Heart right ventricle (tissue), 16 donors: Measurements from ENCODE around the gene PPFIA3. TPM values are rescaled to one million over a fixed set of nuclear protein-coding genes. Genes with fewer than 3 reads are reported as not detected.

Source experiments
- ATAC-seq, 8 donors: fragments of 200-7000 bp; cut with Tn5 transposase; one replicate each; pipeline ENCODE4 v1.9.1; 2020; ENCODE audit warnings: mild to moderate bottlenecking in 8 of 8, moderate library complexity in 8 of 8, moderate number of reproducible peaks in 1 of 8
- DNase-seq, 2 donors: peaks; one replicate each; pipeline ENCODE4 v3.0.0-alpha.2; 2020
- H3K27ac ChIP-seq, 10 donors: fragments of 200-600 bp; sonication (generic) in 2 of 10; one replicate each; pipeline versions ENCODE4 v1.5.0 to v1.8.0; 2020 to 2022; ENCODE audit warnings: mild to moderate bottlenecking in 3 of 10
- H3K27me3 ChIP-seq, 7 donors: fragments of 200-600 bp; one replicate each; pipeline ENCODE4 v1.8.0; 2021 to 2022; ENCODE audit warnings: mild to moderate bottlenecking in 2 of 7
- H3K36me3 ChIP-seq, 9 donors: fragments of 200-600 bp; sonication (generic) in 1 of 9; one replicate each; pipeline versions ENCODE4 v1.5.0 to v1.8.0; 2020 to 2022; ENCODE audit warnings: mild to moderate bottlenecking in 2 of 9
- H3K4me1 ChIP-seq, 9 donors: fragments of 200-600 bp; sonication (generic) in 1 of 9; one replicate each; pipeline versions ENCODE4 v1.5.0 to v1.8.0; 2020 to 2022; ENCODE audit warnings: mild to moderate bottlenecking in 4 of 9
- H3K4me3 ChIP-seq, 10 donors: fragments of 200-600 bp; sonication (generic) in 2 of 10; one replicate each; pipeline versions ENCODE4 v1.5.0 to v1.8.0; 2020 to 2022; ENCODE audit warnings: mild to moderate bottlenecking in 7 of 10, moderate library complexity in 2 of 10
- H3K9me3 ChIP-seq, 11 donors: fragments of 200-600 bp in 10 of 11; sonication (generic) in 2 of 11; one replicate each; pipeline versions ENCODE4 v1.5.0 to v1.8.0; 2013 to 2022; ENCODE audit warnings: mild to moderate bottlenecking in 2 of 11, control low read depth in 1 of 11, moderate library complexity in 1 of 11
- WGBS, 2 donors: extraction: QIAGEN DNeasy Blood & Tissue Kit; methylation state at CpG; one replicate each; pipeline ENCODE4 v1.1.7; 2013; ENCODE audit warnings: inconsistent platforms in 1 of 2; 5-methylcytosine and 5-hydroxymethylcytosine counted together
- intact Hi-C, 10 donors: fragments of 100-400 bp; cut with DNase I; formaldehyde crosslinking; loops; one replicate each; pipeline versions ENCODE4 v1.11.1 to v1.14.2; 2022
- polyA plus RNA-seq, 2 donors: library from polyadenylated mRNA; stranded (reverse); fragments of 200-250 nt; gene quantifications; one replicate each; pipeline ENCODE4 v1.2.3, GENCODE V29; 2013
- total RNA-seq, 10 donors: library from RNA; stranded (reverse); fragmentation: NEBNext Ultra II Directional in 3 of 10; extraction: Animal tissue kit (Norgen Biotek cat#: 25700) in 3 of 10; gene quantifications; one replicate each; pipeline versions ENCODE4 v1.2.1 to v1.2.4, GENCODE V29; 2021 to 2023
- TF ChIP-seq, protein P1 (sequence below), 9 donors: fragments of 200-600 bp; sonication (generic) in 2 of 9; IDR thresholded peaks; one replicate each; pipeline versions ENCODE4 v1.5.0 to v1.8.0; 2021 to 2022; ENCODE audit warnings: antibody characterized with exemption in 9 of 9, mild to moderate bottlenecking in 5 of 9, moderate library complexity in 1 of 9
- donor health status: Arrhythmogenic right ventricular cardiomyopathy.
- donor health status: ischemic (EF 13 %, LVEDD 7.1; RV severe dilation, severe dysfunction).
- donor health status: healthy with polysubstance abuse.
- donor health status: DM: no; HTN: yes; CAD: no.
- donor health status: DM: no; HTN: no; CAD: no.
- donor health status: ischemic (EF 25% LVEDD 6.9; RV normal size, moderate dysfunction).
- donor health status: ischemic (EF 25% LVEDD 5.7; RV mildly dilated, moderate dysfunction).
- donor health status: healthy.
- donor health status: DM: yes; HTN: yes; CAD: no.
- donor health status: Ischemic cardiomyopathy.
- donor health status: ischemic (EF 35%, LVEDD 5.7; RV mildly dilated, moderate dysfunction).
- donor health status: nonischemic (EF 11% LVEDD 7.7; RV severe dilation, severe dysfunction).
- donor health status: DM: yes; HTN: yes; CAD: no.
- donor health status: PGD.
- donor health status: ischemic (EF 29% LVEDD 5.4; RV normal size, mild dysfunction).
- donor health status: nonischemic (EF 23%, LVEDD 6.1; RV moderate dilation, normal function).

PPFIA3 gene
- total and polyA plus RNA-seq, 12 donors = 3.6 to 16.7 (median 6.3) TPM

DNA sequence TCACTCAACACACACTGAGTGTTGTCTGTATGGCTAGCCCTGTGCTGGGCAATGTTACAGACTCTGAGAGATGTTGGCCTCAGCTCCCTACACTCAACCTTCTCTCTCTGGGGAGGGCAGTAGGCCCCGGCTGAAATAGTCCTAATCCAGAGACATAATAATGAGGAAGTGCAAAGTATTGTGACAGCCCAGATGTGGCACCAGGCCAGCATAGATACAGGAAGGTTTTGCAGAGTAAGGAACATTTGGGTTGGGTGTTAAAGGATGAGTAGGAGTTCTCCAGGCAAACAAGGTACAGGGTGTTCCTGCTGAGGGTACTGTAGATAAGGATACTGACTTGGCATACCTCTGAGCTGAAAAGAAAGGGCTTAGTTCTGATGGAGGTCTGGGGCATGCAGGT is 2.8 kb upstream of the PPFIA3 start:
- no peak overlapping the region for H3K27ac ChIP-seq
- 40 to 48% methylated on average over 1 of the region's 1 CpG for WGBS, 2 donors
- DNase-seq (no peak), ATAC-seq (no peak)
- TF ChIP-seq, protein P1, sequence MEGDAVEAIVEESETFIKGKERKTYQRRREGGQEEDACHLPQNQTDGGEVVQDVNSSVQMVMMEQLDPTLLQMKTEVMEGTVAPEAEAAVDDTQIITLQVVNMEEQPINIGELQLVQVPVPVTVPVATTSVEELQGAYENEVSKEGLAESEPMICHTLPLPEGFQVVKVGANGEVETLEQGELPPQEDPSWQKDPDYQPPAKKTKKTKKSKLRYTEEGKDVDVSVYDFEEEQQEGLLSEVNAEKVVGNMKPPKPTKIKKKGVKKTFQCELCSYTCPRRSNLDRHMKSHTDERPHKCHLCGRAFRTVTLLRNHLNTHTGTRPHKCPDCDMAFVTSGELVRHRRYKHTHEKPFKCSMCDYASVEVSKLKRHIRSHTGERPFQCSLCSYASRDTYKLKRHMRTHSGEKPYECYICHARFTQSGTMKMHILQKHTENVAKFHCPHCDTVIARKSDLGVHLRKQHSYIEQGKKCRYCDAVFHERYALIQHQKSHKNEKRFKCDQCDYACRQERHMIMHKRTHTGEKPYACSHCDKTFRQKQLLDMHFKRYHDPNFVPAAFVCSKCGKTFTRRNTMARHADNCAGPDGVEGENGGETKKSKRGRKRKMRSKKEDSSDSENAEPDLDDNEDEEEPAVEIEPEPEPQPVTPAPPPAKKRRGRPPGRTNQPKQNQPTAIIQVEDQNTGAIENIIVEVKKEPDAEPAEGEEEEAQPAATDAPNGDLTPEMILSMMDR (IDR thresholded peaks at IDR 0.05) = no peak
- H3K4me1 ChIP-seq = peaks cover 11 to 56% (median 39%) of the 10 kb centered on the region in 9 donors
- H3K36me3 ChIP-seq = no peaks in the 10 kb centered on the region
- no peak overlapping the region for H3K4me3 ChIP-seq
- peaks cover 0 to 19% (median 0%) of the 10 kb centered on the region in 7 donors for H3K27me3 ChIP-seq
- intact Hi-C loops = loop anchor here in 3 of 10 donors (5.0 kb wide), 2 partner anchors 36 to 41 kb away; partner anchors contain the start of genes HRC (in 2 of the 3) and TRPM4 (in 2 of the 3)
- no peaks in the 10 kb centered on the region for H3K9me3 ChIP-seq

DNA sequence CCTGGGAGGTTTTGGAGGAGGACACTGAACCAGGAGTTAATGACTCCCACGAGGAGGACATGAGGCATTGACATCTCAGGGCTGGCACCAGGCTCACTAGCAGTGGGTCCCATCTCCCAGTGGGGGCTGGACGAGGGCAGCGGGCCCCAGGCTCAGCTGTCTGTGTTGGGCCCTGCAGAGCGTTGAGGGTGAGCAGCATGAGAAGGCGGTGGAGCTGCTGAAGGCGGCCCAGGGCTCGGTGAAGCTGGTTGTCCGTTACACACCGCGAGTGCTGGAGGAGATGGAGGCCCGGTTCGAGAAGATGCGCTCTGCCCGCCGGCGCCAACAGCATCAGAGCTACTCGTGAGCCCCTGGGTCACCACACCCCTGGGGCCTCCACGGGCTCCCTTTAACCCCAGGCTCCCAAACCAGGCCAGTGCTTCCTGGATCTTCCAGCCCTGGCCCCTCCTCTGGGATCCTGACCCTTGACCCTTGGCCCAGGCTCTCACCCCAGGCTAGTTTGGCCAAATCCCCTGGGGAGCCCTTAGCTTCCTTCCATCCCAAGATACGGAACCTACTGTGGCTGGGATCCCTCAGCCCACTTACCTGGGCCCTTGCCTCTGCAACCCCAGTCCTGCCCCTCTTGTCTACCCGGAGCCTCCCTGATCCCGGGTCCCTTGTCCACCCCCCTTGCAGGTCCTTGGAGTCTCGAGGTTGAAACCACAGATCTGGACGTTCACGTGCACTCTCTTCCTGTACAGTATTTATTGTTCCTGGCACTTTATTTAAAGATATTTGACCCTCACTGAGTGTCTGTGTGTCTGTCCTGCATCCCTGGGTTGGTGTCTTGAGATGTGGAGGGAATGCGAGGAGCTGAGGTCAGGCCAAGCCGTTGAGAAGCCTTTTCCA is 1.4 kb upstream of the PPFIA3 start:
- peak; percentile 42 to 46 for DNase-seq
- 64 to 70% methylated on average over 26 of the region's 26 CpGs for WGBS, 2 donors
- H3K4me3 ChIP-seq = peak overlapping the region; percentile 41 to 85 (median 64)
- intact Hi-C loops = loop anchor here in 4 of 10 donors (2.0 to 5.0 kb wide), 3 partner anchors 31 to 39 kb away; partner anchors contain the start of genes HRC (in 2 of the 4) and TRPM4 (in 2 of the 4)
- H3K9me3 ChIP-seq = no peaks in the 10 kb centered on the region
- H3K4me1 ChIP-seq = peaks cover 11 to 56% (median 39%) of the 10 kb centered on the region in 9 donors
- H3K27ac ChIP-seq = peak overlapping the region; percentile 86 to 99 (median 97)
- H3K36me3 ChIP-seq = no peaks in the 10 kb centered on the region
- peaks cover 0 to 19% (median 0%) of the 10 kb centered on the region in 7 donors for H3K27me3 ChIP-seq
- TF ChIP-seq, protein P1 (IDR thresholded peaks at IDR 0.05) = no peak
- ATAC-seq = no peak

DNA sequence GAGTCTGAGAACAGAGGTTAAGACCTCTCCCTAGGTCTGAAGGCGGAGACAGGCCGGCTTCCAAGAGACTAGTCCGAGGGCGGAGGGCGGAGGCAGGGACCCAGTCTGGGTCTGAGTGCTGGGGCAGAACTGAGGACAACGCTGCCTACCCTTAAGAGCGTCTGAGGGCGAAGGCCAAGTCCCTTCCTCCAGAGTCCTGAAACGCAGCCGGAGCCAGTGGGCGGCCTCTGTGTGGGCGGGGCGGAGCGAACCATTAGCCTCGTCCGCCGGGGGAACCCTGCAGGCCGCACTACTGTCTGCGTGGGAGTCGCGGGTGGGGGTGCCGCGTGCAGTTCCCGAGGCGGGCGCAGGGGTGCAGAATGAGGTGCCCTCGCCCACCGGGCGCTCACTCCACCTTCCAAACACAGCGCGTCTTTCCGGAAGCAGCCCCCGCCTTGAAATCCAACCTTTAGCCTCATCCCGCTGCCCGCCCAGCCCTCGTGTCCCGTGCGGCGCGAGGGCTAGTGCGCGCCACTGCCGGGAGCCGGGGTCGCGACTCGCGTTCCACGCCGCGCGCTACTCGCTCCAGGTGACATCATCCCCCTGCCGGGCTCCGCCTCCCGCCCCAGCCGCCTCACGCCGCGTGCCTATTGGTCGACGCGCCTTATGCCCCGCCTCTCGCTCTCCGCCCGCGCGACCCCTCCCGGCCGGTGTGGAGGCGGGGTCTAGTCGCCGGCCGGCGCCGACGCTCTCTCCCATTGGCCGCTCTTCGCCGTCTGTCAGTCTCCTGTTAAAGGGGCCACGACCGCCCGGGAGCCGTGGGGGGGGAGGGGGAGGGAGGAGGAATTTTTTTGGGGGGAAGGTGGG is 556 bp upstream of the PPFIA3 start, which contains the start of gene C19orf73:
TSS of gene C19orf73 (minus strand) at position 579 of the 846 bp plus-strand sequence. CDS start at position 458, 121 bp downstream.
- Histone ChIP-seq H3K27me3 (peaks cover 0 to 19% (median 0%) of the 10 kb centered on the region in 7 donors), H3K4me3 (peak within 1 kb of the TSS; percentile 41 to 85 (median 64)), H3K4me1 (peaks cover 11 to 50% (median 35%) of the 10 kb centered on the region in 9 donors), H3K9me3 (no peaks in the 10 kb centered on the region), H3K36me3 (no peaks in the 10 kb centered on the region), H3K27ac (peak within 1 kb of the TSS; percentile 86 to 99 (median 97))
- DNase-seq (peak; percentile 94 to 97), ATAC-seq (peak; percentile 89 to 95 (median 94))
- intact Hi-C loops = loop anchor here in 4 of 10 donors (2.0 to 5.0 kb wide), 3 partner anchors 30 to 39 kb away; partner anchors contain the start of genes HRC (in 2 of the 4) and TRPM4 (in 2 of the 4)
- WGBS, 2 donors = 1% methylated on average over 85 of the region's 85 CpGs
- TF ChIP-seq, protein P1 (IDR thresholded peaks at IDR 0.05) = peak in 4 of 9 donors; percentile 20 to 40 (median 27)
